Epithelial cell of proximal tubule (primary cell): Measurements from ENCODE around the gene MTUS2. TPM values are rescaled to one million over a fixed set of nuclear protein-coding genes. Genes with fewer than 3 reads are reported as not detected.

Experiments used
- DNase-seq: peaks from one replicate; pipeline ENCODE4 v3.0.0-alpha.2; 2011; ENCODE audit warnings: low read depth
- H3K4me3 ChIP-seq: 2 replicates; pipeline ENCODE4 v1.5.1; 2011; ENCODE audit warnings: low read depth, mild to moderate bottlenecking, low read length
- total RNA-seq: library from RNA; depleted of rRNA; stranded (reverse); fragments of >200 nt; gene quantifications from 2 replicates; pipeline ENCODE4 v1.2.3, GENCODE V29; 2015
- TF ChIP-seq, protein P1 (sequence below): conservative IDR thresholded peaks from 2 replicates; pipeline ENCODE4 v1.5.1; 2012; ENCODE audit warnings: low read depth, mild to moderate bottlenecking, low read length

Gene MTUS2
- total RNA-seq, 1 donor from 2014 or later, result not detected

DNA sequence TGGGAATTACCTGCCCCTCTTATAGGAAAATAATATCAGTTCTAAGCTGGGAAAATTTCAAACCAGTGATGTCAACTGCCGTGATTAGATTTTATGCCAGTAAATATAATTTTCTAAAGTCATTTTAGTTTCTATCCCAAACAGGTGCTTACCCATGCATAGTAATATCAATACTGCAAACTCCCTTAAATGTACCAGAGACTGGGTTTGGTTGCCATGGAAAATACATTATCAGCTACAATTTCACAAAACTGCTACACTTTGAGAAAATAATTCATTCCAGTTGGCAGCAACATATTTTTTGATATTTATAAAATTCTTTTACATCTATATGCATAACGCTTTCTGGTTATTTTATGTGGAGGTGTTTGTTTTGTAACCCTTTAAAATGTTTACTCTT lies 631.8 kb downstream of the MTUS2 start:
- TF ChIP-seq, protein P1, sequence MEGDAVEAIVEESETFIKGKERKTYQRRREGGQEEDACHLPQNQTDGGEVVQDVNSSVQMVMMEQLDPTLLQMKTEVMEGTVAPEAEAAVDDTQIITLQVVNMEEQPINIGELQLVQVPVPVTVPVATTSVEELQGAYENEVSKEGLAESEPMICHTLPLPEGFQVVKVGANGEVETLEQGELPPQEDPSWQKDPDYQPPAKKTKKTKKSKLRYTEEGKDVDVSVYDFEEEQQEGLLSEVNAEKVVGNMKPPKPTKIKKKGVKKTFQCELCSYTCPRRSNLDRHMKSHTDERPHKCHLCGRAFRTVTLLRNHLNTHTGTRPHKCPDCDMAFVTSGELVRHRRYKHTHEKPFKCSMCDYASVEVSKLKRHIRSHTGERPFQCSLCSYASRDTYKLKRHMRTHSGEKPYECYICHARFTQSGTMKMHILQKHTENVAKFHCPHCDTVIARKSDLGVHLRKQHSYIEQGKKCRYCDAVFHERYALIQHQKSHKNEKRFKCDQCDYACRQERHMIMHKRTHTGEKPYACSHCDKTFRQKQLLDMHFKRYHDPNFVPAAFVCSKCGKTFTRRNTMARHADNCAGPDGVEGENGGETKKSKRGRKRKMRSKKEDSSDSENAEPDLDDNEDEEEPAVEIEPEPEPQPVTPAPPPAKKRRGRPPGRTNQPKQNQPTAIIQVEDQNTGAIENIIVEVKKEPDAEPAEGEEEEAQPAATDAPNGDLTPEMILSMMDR, result no peak
- H3K4me3 ChIP-seq, result no peak overlapping the region
- no peak for DNase-seq

DNA sequence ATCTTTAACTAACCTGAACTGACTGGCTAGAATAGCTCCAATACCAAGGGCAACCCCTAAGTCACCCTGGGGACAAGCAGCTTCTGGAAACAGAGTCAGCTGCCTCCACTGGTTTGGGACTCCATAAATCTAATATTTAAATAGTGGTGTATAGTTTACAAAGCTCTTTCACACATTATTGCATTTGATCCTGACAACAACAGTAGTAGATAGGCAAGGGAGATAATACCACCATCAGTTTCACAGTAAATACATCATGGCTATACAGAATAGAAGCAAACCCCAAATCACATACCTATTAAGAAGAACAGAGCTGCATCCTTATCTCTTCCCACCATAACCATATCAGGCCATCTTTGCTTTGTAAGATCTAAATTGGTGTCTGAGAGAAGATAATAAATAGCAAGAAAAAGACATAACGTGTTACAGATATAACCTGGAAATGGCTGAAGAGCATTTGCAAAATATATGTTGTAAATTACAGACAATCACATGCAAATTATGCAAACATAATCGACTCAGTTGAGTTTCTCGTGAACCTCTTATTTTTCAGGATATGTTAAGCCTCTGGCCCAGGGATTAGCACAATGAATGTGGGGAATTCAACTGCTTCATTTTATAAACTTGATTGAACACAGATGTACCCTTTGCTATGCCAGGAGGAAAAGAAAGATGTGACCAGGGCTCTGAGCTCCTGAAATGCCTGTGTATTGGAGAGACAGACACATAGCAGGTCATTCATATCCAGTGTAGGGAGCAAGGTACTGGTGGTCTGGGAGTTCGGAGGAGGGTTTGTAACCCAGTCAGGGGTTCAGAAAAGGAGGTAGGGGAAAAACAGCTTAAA lies 632.9 kb downstream of the MTUS2 start:
- no peak overlapping the region for H3K4me3 ChIP-seq
- TF ChIP-seq, protein P1, result no peak
- no peak for DNase-seq

DNA sequence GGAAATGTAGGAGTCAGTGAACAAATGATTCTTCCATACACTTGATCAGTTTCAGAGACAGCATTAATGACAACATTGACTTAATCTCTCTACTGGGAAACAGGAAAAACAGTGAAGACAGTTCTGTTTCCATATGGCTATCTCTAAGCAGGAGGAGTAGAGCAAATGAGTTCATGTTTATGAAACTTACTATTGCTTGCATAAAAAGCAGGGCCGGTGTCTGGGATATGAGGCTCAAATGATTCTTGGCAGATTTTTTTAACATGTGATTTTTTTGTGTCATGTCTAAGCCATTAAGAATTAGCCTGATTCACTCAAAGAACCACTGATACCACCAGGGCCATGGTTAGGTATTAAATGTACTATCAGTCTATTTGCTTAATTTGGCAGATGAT lies 633.5 kb downstream of the MTUS2 start:
- H3K4me3 ChIP-seq, result no peak overlapping the region
- TF ChIP-seq, protein P1, result no peak
- no peak for DNase-seq

DNA sequence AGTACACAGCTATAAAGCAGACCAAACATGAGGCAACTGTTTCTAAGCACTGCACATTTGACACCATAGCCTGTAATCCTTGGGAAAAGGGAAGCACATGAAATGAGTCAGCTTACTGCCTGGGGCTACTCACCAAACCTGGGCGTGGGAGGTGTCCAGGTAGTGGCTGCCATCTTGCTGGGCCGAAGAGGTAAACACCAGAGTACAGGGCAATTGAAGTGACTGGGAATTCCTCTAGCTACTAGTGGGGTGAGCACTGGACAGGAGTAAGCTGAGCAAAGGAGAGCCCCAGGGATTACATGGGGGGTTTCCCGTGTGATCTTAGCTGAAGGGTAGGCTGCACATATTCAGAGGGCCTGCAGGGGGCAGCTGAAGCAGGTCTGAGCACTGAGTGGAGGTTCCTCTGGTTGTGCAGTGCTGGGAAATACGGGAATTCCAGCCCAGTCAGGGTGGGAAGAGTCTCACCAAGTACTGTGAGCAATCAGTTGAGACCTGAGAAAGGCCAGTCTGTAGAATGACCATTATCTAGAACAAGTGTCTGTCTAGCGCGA lies 634.9 kb downstream of the MTUS2 start:
- TF ChIP-seq, protein P1, result peak; percentile 46
- H3K4me3 ChIP-seq, result no peak overlapping the region
- DNase-seq, result no peak

DNA sequence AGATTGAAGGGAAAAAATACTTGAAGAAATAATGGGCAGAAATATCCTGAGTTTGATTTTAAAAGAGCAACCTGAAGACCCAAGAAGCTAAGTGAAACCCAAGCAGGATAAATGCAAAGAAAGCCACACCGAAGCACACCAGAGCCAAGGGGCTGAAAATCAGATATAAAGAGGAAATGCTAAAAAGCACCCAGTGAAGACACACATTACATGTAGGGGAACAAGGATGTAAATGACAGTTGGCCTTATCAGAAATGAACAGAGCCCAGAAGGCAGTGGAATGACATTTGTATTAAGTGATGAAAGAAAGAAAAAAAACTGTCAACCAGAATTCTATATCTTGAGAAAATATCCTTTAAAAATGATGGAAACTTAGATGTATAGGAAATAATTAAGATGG lies 636.3 kb downstream of the MTUS2 start:
- no peak for DNase-seq
- TF ChIP-seq, protein P1, result no peak
- no peak overlapping the region for H3K4me3 ChIP-seq

DNA sequence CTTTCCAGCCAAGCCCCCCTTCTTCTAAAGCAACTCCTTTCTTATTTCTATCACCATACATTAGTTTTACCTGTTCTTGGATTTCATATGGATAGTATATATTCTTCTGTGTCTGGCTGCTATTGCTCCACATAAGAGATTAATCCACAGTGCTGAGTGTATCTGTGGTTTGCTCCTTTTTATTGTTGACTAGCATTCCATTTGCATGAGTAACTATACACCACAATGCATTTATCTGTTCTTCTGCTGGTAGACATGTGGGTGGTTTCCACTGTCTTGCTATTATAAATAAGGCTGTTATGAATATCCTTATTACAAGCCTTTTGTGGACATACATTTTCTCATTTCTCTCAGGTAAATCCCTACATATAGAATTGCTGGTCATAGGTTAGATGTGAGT lies 637.2 kb downstream of the MTUS2 start:
- H3K4me3 ChIP-seq, result no peak overlapping the region
- TF ChIP-seq, protein P1, result no peak
- peak; percentile 43 for DNase-seq
